GM12875 (cell line): Measurements from ENCODE around the gene MDM1.

ENCODE experiments used
- H3K4me3 ChIP-seq: one replicate; pipeline ENCODE4 v1.5.1; 2011; ENCODE audit warnings: low read depth, low read length, control low read depth
- TF ChIP-seq, protein P1 (sequence below): IDR thresholded peaks from 2 replicates; pipeline ENCODE4 v1.5.1; 2011; ENCODE audit warnings: low read depth, mild to moderate bottlenecking, control low read depth, inconsistent platforms, low read length, moderate library complexity, borderline replicate concordance; ENCODE audit not compliant: insufficient read depth

The MDM1 gene

DNA sequence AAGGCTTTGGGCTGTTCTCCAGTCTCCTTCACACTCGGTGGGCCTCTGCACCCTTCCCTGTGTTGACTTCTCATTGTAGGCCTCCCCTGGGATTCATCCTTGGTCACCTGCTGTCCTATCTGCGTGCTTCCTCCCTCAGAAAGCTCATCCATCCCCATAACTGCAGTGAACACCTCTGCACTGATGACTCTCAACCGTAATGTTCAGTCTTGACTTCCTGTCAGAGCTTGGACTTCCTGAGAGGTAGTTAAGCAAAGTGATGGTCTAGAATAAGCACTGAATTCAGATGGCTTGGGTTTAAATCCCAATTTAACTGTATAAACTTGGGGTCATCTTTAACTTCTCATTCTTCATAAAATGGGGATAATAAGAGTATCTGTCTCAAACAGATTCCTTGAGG lies 13.6 kb upstream of the MDM1 start:
- H3K4me3 ChIP-seq = no peak overlapping the region
- TF ChIP-seq, protein P1, sequence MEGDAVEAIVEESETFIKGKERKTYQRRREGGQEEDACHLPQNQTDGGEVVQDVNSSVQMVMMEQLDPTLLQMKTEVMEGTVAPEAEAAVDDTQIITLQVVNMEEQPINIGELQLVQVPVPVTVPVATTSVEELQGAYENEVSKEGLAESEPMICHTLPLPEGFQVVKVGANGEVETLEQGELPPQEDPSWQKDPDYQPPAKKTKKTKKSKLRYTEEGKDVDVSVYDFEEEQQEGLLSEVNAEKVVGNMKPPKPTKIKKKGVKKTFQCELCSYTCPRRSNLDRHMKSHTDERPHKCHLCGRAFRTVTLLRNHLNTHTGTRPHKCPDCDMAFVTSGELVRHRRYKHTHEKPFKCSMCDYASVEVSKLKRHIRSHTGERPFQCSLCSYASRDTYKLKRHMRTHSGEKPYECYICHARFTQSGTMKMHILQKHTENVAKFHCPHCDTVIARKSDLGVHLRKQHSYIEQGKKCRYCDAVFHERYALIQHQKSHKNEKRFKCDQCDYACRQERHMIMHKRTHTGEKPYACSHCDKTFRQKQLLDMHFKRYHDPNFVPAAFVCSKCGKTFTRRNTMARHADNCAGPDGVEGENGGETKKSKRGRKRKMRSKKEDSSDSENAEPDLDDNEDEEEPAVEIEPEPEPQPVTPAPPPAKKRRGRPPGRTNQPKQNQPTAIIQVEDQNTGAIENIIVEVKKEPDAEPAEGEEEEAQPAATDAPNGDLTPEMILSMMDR = no peak

DNA sequence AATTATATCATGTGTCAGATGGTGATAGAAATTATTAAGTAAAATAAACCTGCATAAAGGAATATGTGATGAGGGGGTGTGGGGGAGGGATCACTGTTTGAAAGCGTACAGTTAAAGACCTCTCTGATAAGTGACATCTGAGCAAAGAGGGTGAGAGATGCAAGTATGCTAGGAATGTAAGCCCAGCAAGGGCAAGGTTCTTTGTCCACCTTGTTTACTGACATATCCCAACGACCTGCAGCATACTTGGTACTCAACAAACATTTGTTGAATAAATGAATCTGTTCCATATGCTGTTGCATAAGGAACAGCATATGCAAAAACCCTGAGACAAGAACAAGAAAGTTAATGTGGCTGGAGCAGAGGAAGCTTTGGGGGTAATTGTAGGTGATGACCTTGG lies 12.0 kb upstream of the MDM1 start:
- H3K4me3 ChIP-seq = no peak overlapping the region
- TF ChIP-seq, protein P1 = no peak

DNA sequence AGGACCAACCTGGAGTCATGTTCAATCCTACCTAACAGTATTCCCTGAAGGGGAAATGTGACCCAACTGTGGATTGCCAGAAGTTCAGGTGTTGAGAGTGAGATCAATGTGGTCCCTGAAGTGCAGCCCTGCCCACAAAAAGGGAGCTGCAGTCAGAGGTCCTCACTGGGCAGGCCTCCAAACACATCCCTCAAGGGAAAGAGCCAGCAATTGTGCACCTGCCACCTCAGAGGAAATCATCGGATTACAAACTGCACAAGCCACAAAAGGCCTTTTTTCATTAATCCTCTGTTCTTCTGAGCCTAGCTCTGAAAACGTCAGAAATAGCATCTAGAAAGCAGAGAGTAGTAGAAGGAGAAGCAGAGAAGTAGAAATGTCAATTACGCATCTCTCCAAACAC lies 10.8 kb upstream of the MDM1 start:
- TF ChIP-seq, protein P1 = no peak
- H3K4me3 ChIP-seq = no peak overlapping the region

DNA sequence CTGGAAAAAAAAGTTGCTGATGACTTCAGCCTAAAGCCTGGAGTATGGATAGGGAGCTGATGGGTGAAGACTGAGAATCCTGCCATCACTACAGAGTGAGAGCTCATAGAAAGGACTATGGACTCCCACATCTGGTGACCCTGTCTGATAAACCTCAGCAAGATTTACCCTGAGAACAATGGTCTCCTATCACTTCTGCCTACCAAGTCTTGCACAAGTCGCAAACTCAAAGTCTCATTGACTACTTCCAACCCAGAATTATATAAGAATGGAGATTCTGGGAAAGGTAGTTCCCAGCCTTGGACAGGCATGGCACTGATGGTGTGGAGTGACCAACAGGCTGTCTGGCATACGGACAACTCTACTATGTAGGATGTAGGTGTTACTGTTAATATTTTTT lies 9.7 kb upstream of the MDM1 start:
- TF ChIP-seq, protein P1 = no peak
- H3K4me3 ChIP-seq = no peak overlapping the region

DNA sequence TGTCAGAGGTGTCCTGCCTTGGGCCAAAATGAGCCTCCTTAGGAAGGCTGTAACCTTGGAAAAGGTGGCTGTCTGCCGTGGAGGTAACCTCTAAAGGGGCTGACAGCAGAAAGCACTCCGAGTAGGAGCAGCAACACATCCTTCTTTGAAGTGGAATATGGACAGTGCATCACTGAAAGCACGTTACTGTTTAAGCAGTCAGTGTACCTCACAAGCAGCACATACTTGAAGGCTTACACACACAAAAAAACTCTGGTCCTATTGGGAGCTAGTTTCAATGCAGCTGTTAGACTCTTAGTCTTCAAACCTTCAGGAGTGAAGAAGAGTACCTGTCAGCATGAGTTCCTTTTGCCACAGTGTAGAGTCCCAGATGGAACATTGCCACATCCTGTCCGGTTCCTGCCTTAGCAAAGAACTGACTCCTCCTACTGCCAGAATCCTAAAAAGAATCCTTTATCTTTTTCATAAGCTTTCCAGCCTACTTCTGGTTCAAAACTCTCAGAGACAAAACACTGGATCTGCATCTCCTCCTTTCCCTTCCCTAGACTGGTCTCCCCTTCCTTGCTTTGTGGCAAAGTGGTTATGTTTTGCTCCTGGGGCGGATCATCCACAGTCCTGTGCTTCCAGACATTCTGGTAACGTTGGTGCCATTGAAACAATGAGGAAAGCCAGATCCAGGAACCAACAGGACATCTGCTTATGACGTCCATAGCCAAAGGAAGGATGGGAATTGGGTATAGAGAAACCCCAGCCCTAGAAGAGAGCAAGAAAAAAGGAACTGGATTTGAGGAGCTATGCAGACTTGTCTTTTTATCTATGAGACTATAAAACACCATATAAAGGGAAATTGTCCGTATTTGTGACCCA lies 8.5 kb upstream of the MDM1 start:
- TF ChIP-seq, protein P1 = no peak

DNA sequence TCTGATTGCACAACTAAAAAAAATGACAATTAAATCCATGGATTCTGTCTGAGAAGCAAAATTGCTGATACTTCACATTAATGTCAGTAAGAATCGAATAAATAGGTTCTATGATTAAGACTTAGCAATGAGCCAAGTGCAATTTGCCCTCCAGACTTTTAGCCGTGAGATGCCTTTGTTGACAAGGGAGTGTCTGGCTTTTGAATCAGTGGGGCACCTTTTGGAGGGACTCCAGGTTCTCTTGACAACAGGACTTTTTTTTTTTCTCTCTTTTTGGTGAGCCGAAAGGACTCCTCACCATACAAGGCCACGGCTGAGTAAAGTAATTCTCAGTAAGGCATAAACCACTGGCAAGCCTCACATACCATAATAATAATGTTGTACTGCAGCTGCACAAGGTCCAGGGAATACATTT lies 4.7 kb upstream of the MDM1 start:
- H3K4me3 ChIP-seq = no peak overlapping the region
- TF ChIP-seq, protein P1 = no peak

More for the DNA sequence above, 8.5 kb upstream of the MDM1 start:
- no peak overlapping the region for H3K4me3 ChIP-seq

DNA sequence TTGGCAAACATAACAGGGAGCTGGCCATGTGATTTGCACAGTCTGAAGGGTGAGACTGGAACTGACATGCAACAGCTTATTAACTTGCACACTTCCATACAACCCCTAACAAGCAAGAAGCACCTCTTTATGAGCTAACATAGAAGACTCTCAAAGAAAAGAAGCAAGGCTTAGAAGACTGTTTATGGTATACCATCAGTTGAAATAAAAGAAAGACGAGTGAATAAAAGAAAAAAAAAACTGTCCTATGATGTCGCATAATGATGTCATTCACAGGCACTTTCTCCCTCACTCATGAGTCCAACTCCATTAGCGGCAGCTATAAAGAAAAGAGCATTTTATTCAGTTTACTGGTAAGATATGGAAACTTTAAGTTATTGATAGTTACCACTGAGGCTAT lies 3.3 kb upstream of the MDM1 start:
- TF ChIP-seq, protein P1 = no peak
- H3K4me3 ChIP-seq = no peak overlapping the region
